ENCODE data around the gene ATP10B.

- TF ChIP-seq EZH2phosphoT487 (IDR thresholded peaks at IDR 0.05; ENCODE audit: borderline replicate concordance, low read depth, low read length) = no peak
- TF ChIP-seq CTCF (conservative IDR thresholded peaks at IDR 0.05; ENCODE audit: low read length) = no peak
Measured at GRCh38 chr5:160525471-160526261, 326.3 kb downstream of the ATP10B start.
